Lung (tissue), 12 donors: Measurements from ENCODE around the gene C3orf70. TPM values are rescaled to one million over a fixed set of nuclear protein-coding genes. Genes with fewer than 3 reads are reported as not detected.

ENCODE experiments used
- ATAC-seq: fragments of 200-7000 bp; cut with Tn5 transposase; one replicate; pipeline ENCODE4 v1.9.1; 2020; ENCODE audit warnings: moderate number of reproducible peaks; ENCODE audit not compliant: insufficient read depth, low FRiP score
- DNase-seq, 3 donors: peaks; one replicate each; pipeline ENCODE4 v3.0.0-alpha.2; 2013 to 2017
- H3K27ac ChIP-seq, 2 donors: one replicate each; pipeline ENCODE4 v1.5.1; 2013; ENCODE audit warnings: mild to moderate bottlenecking in 2 of 2, moderate library complexity in 2 of 2, control low read depth in 1 of 2, inconsistent platforms in 1 of 2, low read depth in 1 of 2, low read length in 1 of 2
- H3K27me3 ChIP-seq, 3 donors: one replicate each; pipeline ENCODE4 v1.5.1; 2013; ENCODE audit warnings: low read length in 2 of 3; ENCODE audit not compliant: control insufficient read depth in 3 of 3, insufficient read depth in 3 of 3
- H3K36me3 ChIP-seq, 4 donors: one replicate each; pipeline ENCODE4 v1.5.1; 2013; ENCODE audit warnings: low read length in 4 of 4, mild to moderate bottlenecking in 1 of 4, moderate library complexity in 1 of 4; ENCODE audit not compliant: control insufficient read depth in 4 of 4, insufficient read depth in 4 of 4
- H3K4me1 ChIP-seq, 5 donors: one replicate each; pipeline ENCODE4 v1.5.1; 2013; ENCODE audit warnings: low read length in 5 of 5, mild to moderate bottlenecking in 2 of 5, moderate library complexity in 1 of 5; ENCODE audit not compliant: control insufficient read depth in 5 of 5, insufficient read depth in 5 of 5
- H3K4me3 ChIP-seq: one replicate; pipeline ENCODE4 v1.5.1; 2013; ENCODE audit warnings: mild to moderate bottlenecking, control low read depth, moderate library complexity
- H3K9ac ChIP-seq, 2 donors: one replicate each; pipeline ENCODE4 v1.5.1; 2013; ENCODE audit warnings: low read length in 2 of 2, control low read depth in 1 of 2; ENCODE audit not compliant: insufficient read depth in 1 of 2
- H3K9me3 ChIP-seq, 4 donors: one replicate each; pipeline ENCODE4 v1.5.1; 2013; ENCODE audit warnings: low read length in 3 of 4, mild to moderate bottlenecking in 1 of 4, moderate library complexity in 1 of 4; ENCODE audit not compliant: control insufficient read depth in 4 of 4, insufficient read depth in 3 of 4
- WGBS, 2 donors: extraction: QIAGEN DNeasy Blood & Tissue Kit; methylation state at CpG; one replicate each; pipeline ENCODE4 v1.1.7; 2013; 5-methylcytosine and 5-hydroxymethylcytosine counted together
- polyA plus RNA-seq, 2 donors: library from polyadenylated mRNA; stranded (reverse); fragments of 200-250 nt; gene quantifications; one replicate each; pipeline ENCODE4 v1.2.1, GENCODE V29; 2013
- total RNA-seq, 2 donors: library from RNA; depleted of rRNA in 1 of 2; stranded (reverse); fragments of >200 nt in 1 of 2; gene quantifications; one replicate each; pipeline ENCODE4 v1.2.1, GENCODE V29; 2014 to 2021
- TF ChIP-seq, protein P1 (sequence below): IDR thresholded peaks from 2 replicates; pipeline ENCODE4 v1.5.1; 2012; ENCODE audit warnings: mild to moderate bottlenecking; ENCODE audit errors: control extremely low read depth, extremely low read depth
- donor health status: control.
- donor health status: control.
- donor health status: Bipolar disorder and iron deficiency.
- donor health status: healthy.
- donor health status: DM: yes; HTN: yes; CAD: no.

C3orf70 gene
- total and polyA plus RNA-seq, 4 donors = 0.45 to 4.9 (median 1.8) TPM

DNA sequence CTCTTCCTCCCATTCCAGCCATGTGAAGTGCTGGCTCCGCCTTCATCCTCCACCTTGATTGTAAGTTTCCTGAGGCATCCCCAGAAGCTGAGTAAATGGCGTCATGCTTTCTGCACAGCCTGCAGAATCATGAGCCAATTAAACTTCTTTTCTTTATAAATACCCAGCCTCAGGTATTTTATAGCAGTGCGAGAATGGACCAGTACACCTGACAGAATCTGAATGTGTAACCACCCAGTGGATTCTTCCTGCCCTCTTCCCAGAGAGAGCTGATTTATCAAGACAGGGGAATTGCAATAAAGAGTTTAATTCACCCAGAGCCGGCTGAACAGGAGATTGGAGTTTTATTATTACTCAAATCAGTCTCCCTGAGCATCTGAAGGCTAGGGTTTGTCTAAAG, 86.6 kb downstream of the C3orf70 start:
- H3K4me3 ChIP-seq = no peak overlapping the region
- TF ChIP-seq, protein P1, sequence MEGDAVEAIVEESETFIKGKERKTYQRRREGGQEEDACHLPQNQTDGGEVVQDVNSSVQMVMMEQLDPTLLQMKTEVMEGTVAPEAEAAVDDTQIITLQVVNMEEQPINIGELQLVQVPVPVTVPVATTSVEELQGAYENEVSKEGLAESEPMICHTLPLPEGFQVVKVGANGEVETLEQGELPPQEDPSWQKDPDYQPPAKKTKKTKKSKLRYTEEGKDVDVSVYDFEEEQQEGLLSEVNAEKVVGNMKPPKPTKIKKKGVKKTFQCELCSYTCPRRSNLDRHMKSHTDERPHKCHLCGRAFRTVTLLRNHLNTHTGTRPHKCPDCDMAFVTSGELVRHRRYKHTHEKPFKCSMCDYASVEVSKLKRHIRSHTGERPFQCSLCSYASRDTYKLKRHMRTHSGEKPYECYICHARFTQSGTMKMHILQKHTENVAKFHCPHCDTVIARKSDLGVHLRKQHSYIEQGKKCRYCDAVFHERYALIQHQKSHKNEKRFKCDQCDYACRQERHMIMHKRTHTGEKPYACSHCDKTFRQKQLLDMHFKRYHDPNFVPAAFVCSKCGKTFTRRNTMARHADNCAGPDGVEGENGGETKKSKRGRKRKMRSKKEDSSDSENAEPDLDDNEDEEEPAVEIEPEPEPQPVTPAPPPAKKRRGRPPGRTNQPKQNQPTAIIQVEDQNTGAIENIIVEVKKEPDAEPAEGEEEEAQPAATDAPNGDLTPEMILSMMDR = no peak
- H3K9me3 ChIP-seq = peaks cover 0 to 5% (median 0%) of the 10 kb centered on the region in 4 donors
- H3K36me3 ChIP-seq = no peaks in the 10 kb centered on the region
- 94 to 95% methylated on average over 4 of the region's 4 CpGs for WGBS, 2 donors
- no peak overlapping the region for H3K9ac ChIP-seq
- no peak for ATAC-seq
- H3K27ac ChIP-seq = no peak overlapping the region
- peaks cover 0 to 1% (median 0%) of the 10 kb centered on the region in 5 donors for H3K4me1 ChIP-seq
- no peaks in the 10 kb centered on the region for H3K27me3 ChIP-seq
- no peak for DNase-seq

DNA sequence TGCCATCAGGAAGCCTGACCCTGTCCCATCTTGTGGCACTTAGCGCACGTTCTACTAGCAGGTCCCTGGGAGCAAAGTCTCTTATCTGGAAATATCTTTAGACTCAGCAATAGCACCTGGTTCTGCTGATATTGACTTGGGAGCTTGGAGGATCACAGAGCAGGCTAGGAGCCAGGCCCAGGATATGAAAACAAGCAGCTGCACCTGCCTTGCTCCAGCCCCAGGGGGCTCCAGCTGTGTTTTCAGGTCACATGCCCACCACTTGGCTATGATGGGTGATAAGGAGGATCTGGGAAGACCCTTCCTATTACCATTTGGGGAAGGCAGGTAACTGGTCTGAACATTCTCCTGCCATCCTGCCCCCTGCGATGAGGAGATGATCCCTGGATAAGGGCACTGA, 87.8 kb downstream of the C3orf70 start:
- DNase-seq (no peak), ATAC-seq (no peak)
- H3K9ac ChIP-seq = no peak overlapping the region
- TF ChIP-seq, protein P1 = no peak
- no peaks in the 10 kb centered on the region for H3K36me3 ChIP-seq
- no peaks in the 10 kb centered on the region for H3K4me1 ChIP-seq
- no peak overlapping the region for H3K27ac ChIP-seq
- no peaks in the 10 kb centered on the region for H3K27me3 ChIP-seq
- WGBS, 2 donors = 92 to 95% methylated on average over 3 of the region's 3 CpGs
- H3K4me3 ChIP-seq = no peak overlapping the region
- H3K9me3 ChIP-seq = peaks cover 0 to 6% (median 0%) of the 10 kb centered on the region in 4 donors

DNA sequence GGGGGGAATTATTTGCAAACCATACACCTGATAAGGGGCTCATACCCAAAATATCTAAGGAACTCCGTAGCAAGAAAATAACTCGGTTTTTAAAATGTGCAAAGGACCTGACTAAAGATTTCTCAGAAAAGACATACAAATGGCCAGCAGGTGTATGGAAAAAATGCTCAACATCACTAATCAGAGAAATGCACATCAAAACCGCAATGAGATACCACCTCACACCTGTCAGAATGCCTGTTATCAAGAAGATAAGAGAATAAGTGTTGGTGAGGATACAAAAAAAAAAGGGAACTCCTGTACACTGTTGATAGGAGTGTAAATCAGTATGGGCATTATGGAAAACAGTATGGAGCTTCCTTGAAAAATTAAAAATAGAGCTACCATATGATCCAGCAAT, 89.4 kb downstream of the C3orf70 start:
- Histone ChIP-seq H3K4me1 (no peaks in the 10 kb centered on the region), H3K4me3 (no peak overlapping the region), H3K36me3 (no peaks in the 10 kb centered on the region), H3K9ac (no peak overlapping the region), H3K27me3 (no peaks in the 10 kb centered on the region), H3K9me3 (peaks cover 0 to 6% (median 0%) of the 10 kb centered on the region in 4 donors), H3K27ac (no peak overlapping the region)
- TF ChIP-seq, protein P1 = no peak
- no peak for DNase-seq
- ATAC-seq = no peak
- 85 to 90% methylated on average over 3 of the region's 3 CpGs for WGBS, 2 donors

DNA sequence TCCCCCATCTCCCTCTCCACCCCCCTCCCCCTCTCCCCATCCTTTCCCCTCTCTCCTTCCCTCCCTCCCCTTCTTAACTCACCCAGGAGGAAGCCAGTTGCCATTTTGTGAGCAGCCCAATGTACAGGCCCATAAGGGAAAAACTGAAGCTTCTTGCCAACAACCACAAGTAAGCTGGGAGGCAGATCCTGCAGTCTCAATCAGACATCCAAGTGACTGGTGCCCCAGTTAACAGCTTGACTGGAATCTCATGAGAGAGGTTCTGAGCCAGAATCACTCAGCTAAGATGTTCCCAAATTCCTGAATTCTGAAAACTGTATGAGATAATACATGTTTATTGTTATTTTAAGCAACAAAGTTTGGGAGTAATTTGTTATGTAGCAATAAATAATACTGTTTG, 90.7 kb downstream of the C3orf70 start:
- DNase-seq (no peak), ATAC-seq (no peak)
- Histone ChIP-seq H3K9ac (no peak overlapping the region), H3K27ac (no peak overlapping the region), H3K27me3 (no peaks in the 10 kb centered on the region), H3K36me3 (no peaks in the 10 kb centered on the region), H3K4me1 (no peaks in the 10 kb centered on the region), H3K4me3 (no peak overlapping the region), H3K9me3 (peaks cover 0 to 9% (median 0%) of the 10 kb centered on the region in 4 donors)
- TF ChIP-seq, protein P1 = no peak
